Measurements from ENCODE around the gene STK39.

DNA sequence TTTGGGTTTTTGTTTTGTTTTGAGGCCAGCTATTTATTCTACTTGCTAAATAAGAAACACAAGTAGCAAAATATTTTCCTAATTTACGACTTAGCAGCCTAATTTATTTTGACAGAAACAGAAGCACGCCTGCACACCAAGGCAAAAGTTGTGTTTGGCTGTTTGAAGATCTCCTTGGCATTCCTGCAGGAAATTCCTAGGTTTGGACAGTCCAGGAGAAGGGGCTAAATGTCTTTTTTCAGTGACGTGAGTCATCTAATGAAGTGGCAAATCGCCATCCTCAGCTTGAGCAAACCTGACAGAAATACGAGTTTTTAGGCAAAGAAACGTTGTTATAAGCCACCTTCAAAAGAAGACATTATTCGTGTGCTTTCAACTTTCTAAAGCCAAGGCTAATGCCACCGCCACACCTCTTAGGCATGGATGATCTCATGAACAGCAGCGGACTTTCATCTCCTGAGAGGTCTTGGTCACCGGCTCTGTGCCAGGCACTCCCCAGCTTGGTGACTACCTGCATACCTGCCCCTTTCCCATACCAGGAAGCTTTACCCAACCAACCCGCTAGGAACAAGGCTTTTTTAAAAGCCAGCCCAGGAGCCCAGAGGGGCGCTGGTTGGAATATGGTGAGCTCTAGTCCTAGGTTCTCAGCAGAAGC is 30.9 kb downstream of the STK39 start:
- TF ChIP-seq, protein P1, sequence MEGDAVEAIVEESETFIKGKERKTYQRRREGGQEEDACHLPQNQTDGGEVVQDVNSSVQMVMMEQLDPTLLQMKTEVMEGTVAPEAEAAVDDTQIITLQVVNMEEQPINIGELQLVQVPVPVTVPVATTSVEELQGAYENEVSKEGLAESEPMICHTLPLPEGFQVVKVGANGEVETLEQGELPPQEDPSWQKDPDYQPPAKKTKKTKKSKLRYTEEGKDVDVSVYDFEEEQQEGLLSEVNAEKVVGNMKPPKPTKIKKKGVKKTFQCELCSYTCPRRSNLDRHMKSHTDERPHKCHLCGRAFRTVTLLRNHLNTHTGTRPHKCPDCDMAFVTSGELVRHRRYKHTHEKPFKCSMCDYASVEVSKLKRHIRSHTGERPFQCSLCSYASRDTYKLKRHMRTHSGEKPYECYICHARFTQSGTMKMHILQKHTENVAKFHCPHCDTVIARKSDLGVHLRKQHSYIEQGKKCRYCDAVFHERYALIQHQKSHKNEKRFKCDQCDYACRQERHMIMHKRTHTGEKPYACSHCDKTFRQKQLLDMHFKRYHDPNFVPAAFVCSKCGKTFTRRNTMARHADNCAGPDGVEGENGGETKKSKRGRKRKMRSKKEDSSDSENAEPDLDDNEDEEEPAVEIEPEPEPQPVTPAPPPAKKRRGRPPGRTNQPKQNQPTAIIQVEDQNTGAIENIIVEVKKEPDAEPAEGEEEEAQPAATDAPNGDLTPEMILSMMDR (IDR thresholded peaks at IDR 0.05; ENCODE audit: borderline replicate concordance, extremely low read depth, low read length, poor library complexity, severe bottlenecking), result no peak
- no peak for TF ChIP-seq EZH2 (IDR thresholded peaks at IDR 0.05; ENCODE audit: borderline replicate concordance, low read depth, low read length, severe bottlenecking)
